DND-41 (cell line): ENCODE measurements around the gene TLR8.
A peak's percentile ranks its signal among the peaks of the same experiment; 100 is the strongest.

Experiments used
- ATAC-seq: fragments of 200-7000 bp; cut with Tn5 transposase; 3 replicates; pipeline ENCODE4 v1.9.1; 2021; ENCODE audit warnings: low read depth; ENCODE audit not compliant: insufficient read depth
- DNase-seq: peaks from one replicate; pipeline ENCODE4 v3.0.0-alpha.2; 2020
- H2AFZ ChIP-seq: 2 replicates; pipeline ENCODE4 v1.6.0; 2012; ENCODE audit warnings: low read depth, low read length
- H3K27ac ChIP-seq: 2 replicates; pipeline ENCODE4 v1.5.1; 2012; ENCODE audit warnings: low read length, inconsistent platforms
- H3K27me3 ChIP-seq: fragments of 200-600 bp; sonication (generic); 2 replicates; pipeline ENCODE4 v1.6.0; 2012; ENCODE audit warnings: low read length, mild to moderate bottlenecking, inconsistent platforms; ENCODE audit not compliant: insufficient read depth, poor library complexity
- H3K36me3 ChIP-seq: 2 replicates; pipeline ENCODE4 v1.5.1; 2012; ENCODE audit warnings: low read length, inconsistent platforms; ENCODE audit not compliant: insufficient read depth
- H3K4me1 ChIP-seq: 2 replicates; pipeline ENCODE4 v1.5.1; 2012; ENCODE audit warnings: mild to moderate bottlenecking, low read length; ENCODE audit not compliant: insufficient read depth
- H3K4me2 ChIP-seq: 2 replicates; pipeline ENCODE4 v1.6.0; 2012; ENCODE audit warnings: mild to moderate bottlenecking, moderate library complexity, low read length, inconsistent platforms; ENCODE audit not compliant: insufficient read depth
- H3K4me3 ChIP-seq, 2 experiments: fragments of 200-600 bp in 1 of 2; shearing (Covaris generic) in 1 of 2; 2 replicates each; pipeline ENCODE4 v1.5.1; 2012 to 2016; ENCODE audit warnings: inconsistent platforms in 2 of 2, low read length in 2 of 2, mild to moderate bottlenecking in 2 of 2, low read depth in 1 of 2, moderate library complexity in 1 of 2
- H3K79me2 ChIP-seq: 2 replicates; pipeline ENCODE4 v1.6.0; 2012; ENCODE audit warnings: low read length, inconsistent platforms; ENCODE audit not compliant: insufficient read depth
- H3K9ac ChIP-seq: 2 replicates; pipeline ENCODE4 v1.6.0; 2012; ENCODE audit warnings: low read depth, mild to moderate bottlenecking, inconsistent platforms, low read length, moderate library complexity
- H3K9me3 ChIP-seq: 2 replicates; pipeline ENCODE4 v1.5.1; 2012; ENCODE audit warnings: low read length, moderate library complexity, mild to moderate bottlenecking, inconsistent platforms; ENCODE audit not compliant: insufficient read depth, severe bottlenecking
- H4K20me1 ChIP-seq: 2 replicates; pipeline ENCODE4 v1.6.0; 2012; ENCODE audit warnings: low read length; ENCODE audit not compliant: insufficient read depth
- EZH2 ChIP-seq: IDR thresholded peaks from 3 replicates; pipeline ENCODE4 v1.6.1; 2012; ENCODE audit warnings: borderline replicate concordance, low read depth, mild to moderate bottlenecking, moderate library complexity, low read length, inconsistent platforms; ENCODE audit not compliant: severe bottlenecking
- TF ChIP-seq, protein P1 (sequence below): IDR thresholded peaks from 2 replicates; pipeline ENCODE4 v1.5.1; 2012; ENCODE audit warnings: borderline replicate concordance, low read length, moderate library complexity, mild to moderate bottlenecking; ENCODE audit not compliant: poor library complexity, severe bottlenecking; ENCODE audit errors: extremely low read depth

TLR8 gene

DNA sequence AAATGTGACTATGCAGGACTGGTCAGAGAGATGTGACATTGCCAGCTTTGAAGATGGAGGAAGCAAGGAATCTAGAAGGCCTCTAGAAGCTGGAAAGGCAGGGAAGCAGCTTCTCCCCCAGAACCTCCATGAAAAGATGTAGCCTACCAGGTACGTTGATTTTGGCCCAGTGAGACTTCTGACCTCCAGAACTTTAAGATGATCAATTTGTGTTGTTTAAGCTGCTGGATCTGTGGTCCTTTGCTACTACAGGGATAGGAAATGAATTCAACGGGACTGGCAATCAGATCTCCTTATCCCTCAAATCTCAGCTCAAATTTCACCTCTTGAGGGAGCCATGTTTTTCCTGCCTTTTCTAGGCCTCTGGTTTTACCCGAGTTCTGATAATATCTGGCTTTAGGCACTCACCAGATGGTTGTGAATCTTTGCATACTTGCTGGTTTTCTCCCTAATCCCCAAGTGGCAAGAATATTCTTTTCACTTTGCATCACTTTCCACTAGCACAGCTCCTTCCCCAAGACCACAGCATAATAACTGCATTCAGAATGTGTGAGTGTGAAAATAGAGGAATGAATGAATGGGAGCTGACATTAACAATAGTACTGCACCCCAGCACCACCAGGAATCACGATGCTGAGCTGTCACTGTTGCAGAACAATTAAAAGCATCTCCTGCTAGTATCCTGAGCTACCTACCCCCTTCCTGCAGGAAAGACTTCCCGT, 42.9 kb downstream of the TLR8 start:
- peak overlapping the region in 1 of 2 experiments; percentile 53; a peak in 2 of 4 replicates for H3K4me3 ChIP-seq
- peak overlapping the region; percentile 94 for H3K27ac ChIP-seq
- H3K27me3 ChIP-seq = no peaks in the 10 kb centered on the region
- H4K20me1 ChIP-seq = no peaks in the 10 kb centered on the region
- DNase-seq (no peak), ATAC-seq (no peak)
- no peaks in the 10 kb centered on the region for H3K36me3 ChIP-seq
- no peaks in the 10 kb centered on the region for H3K9me3 ChIP-seq
- H2AFZ ChIP-seq = 0 out of 2 replicates have a peak overlapping the region, but pooled peaks have one; percentile 5
- H3K9ac ChIP-seq = peak overlapping the region; percentile 59
- TF ChIP-seq, protein P1, sequence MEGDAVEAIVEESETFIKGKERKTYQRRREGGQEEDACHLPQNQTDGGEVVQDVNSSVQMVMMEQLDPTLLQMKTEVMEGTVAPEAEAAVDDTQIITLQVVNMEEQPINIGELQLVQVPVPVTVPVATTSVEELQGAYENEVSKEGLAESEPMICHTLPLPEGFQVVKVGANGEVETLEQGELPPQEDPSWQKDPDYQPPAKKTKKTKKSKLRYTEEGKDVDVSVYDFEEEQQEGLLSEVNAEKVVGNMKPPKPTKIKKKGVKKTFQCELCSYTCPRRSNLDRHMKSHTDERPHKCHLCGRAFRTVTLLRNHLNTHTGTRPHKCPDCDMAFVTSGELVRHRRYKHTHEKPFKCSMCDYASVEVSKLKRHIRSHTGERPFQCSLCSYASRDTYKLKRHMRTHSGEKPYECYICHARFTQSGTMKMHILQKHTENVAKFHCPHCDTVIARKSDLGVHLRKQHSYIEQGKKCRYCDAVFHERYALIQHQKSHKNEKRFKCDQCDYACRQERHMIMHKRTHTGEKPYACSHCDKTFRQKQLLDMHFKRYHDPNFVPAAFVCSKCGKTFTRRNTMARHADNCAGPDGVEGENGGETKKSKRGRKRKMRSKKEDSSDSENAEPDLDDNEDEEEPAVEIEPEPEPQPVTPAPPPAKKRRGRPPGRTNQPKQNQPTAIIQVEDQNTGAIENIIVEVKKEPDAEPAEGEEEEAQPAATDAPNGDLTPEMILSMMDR = no peak
- TF ChIP-seq EZH2 = no peak
- H3K4me1 ChIP-seq = peaks cover 69% of the 10 kb centered on the region
- peak overlapping the region; percentile 73 for H3K4me2 ChIP-seq
- peaks cover 60% of the 10 kb centered on the region for H3K79me2 ChIP-seq

DNA sequence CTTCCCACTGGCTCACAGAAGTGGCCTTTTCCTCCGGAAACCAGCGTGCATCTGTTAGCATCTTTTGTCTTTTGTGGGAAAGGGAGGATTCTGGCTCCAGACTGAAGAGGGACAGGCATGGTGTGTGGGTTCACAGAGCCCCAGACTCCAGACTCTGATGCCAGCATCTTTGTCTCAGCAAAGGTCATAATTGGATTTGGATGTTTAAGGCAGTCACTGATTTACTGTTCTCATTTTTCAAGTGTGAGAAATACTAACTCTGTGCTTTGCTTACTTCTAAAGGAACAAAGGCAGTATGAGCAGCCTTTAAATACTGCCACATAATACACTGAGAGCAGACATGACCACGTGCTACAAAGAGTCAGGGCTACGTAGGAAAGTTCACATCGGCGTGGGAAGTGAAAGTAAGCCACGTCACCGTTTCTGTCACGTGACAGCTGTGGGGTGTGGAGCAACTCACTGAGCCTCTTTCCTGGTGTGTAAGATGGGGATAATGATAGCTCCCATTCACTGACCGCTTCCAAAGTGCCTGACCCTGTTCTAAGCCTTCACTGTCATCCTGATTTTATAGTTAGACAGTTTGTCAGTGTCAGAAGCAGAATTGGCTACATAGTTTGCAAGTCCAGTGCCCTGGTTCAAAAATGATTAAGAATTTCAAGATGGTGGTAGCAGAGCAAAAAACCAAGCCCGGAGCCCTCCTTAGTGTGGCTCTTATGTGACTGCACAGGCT, 43.7 kb downstream of the TLR8 start:
- Histone ChIP-seq H3K4me3 (peak overlapping the region in 1 of 2 experiments; percentile 53; a peak in 2 of 4 replicates), H3K27me3 (no peaks in the 10 kb centered on the region), H3K27ac (peak overlapping the region; percentile 94), H3K9ac (peak overlapping the region; percentile 59), H3K4me1 (peaks cover 77% of the 10 kb centered on the region), H3K4me2 (peak overlapping the region; percentile 73), H4K20me1 (no peaks in the 10 kb centered on the region), H3K9me3 (no peaks in the 10 kb centered on the region), H2AFZ (peak overlapping the region; percentile 62; the same call in 1 of the 2 replicates), H3K36me3 (no peaks in the 10 kb centered on the region), H3K79me2 (peaks cover 68% of the 10 kb centered on the region)
- DNase-seq = peak; percentile 82
- no peak for TF ChIP-seq EZH2
- TF ChIP-seq, protein P1 = no peak
- peak; percentile 67 for ATAC-seq

DNA sequence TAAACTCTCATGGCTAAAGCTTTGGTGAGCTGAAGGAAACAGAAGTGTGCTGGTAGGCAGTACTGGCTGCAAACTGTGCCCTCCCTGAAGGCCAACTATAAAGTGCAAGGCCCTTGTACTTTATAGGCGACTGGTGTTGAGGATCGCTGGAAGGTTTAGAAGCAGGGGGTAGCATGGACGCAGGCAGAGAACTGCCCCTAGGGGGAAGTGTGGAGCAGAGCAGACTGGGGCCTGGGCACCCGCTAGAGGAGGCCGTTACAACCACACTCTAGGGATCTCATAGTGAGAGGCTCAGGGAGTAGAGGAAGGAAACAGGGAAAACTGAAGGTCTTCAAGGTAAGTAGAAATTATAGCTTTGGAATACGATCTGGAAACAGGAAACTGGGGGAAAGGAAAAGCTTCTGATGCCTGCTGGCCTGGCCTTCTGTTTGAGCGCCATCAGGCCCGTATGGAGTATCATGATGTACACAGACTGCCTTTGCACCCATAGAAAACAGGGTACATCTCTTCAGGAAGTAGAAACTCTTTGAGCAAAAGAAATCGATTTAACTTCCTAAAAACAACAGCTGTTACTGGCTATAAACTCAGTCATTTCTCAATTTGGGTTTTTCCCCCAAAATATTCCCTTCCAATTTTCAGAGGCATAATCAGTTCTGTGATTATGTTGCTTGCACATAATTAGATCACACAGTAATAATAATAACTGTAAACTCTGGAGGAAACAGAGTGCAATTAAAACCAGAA, 44.6 kb downstream of the TLR8 start:
- Histone ChIP-seq H2AFZ (peak overlapping the region; percentile 62; the same call in 1 of the 2 replicates), H3K9me3 (no peaks in the 10 kb centered on the region), H3K4me3 (peak overlapping the region in 1 of 2 experiments; percentile 53; a peak in 2 of 4 replicates), H3K27me3 (no peaks in the 10 kb centered on the region), H3K36me3 (no peaks in the 10 kb centered on the region), H3K4me2 (peak overlapping the region; percentile 73), H3K27ac (peak overlapping the region; percentile 94), H3K79me2 (peaks cover 73% of the 10 kb centered on the region), H3K4me1 (peaks cover 85% of the 10 kb centered on the region), H4K20me1 (no peaks in the 10 kb centered on the region), H3K9ac (peak overlapping the region; percentile 59)
- ATAC-seq (peak; percentile 66), DNase-seq (peak; percentile 81)
- no peak for TF ChIP-seq EZH2
- TF ChIP-seq, protein P1 = peak; percentile 79
